GM23338 (cell line): Measurements from ENCODE around the gene CRACR2B. TPM values are rescaled to one million over a fixed set of nuclear protein-coding genes. Genes with fewer than 3 reads are reported as not detected.

ENCODE experiments used
- ATAC-seq: fragments of 200-7000 bp; cut with Tn5 transposase; 3 replicates; pipeline ENCODE4 v1.9.1; 2020
- DNase-seq: peaks from one replicate; pipeline ENCODE4 v3.0.0-alpha.2; 2015; ENCODE audit warnings: low spot score
- H2AFZ ChIP-seq: fragments of 200-600 bp; sonication (generic); 2 replicates; pipeline ENCODE4 v1.8.0; 2016; ENCODE audit warnings: antibody characterized with exemption, mild to moderate bottlenecking, moderate library complexity
- H3F3A ChIP-seq: fragments of 200-600 bp; sonication (generic); replicated peaks from 2 replicates; pipeline ENCODE4 v1.8.0; 2017; ENCODE audit warnings: antibody characterized with exemption, mixed run types, low read depth
- H3K27ac ChIP-seq: fragments of 200-600 bp; sonication (generic); 2 replicates; pipeline ENCODE4 v1.6.1; 2016; ENCODE audit warnings: low read depth
- H3K27me3 ChIP-seq: fragments of 200-600 bp; sonication (generic); 2 replicates; pipeline ENCODE4 v1.8.0; 2016; ENCODE audit warnings: mild to moderate bottlenecking, mixed run types, moderate library complexity; ENCODE audit not compliant: insufficient read depth
- H3K36me3 ChIP-seq: fragments of 200-600 bp; sonication (generic); 2 replicates; pipeline ENCODE4 v1.8.0; 2016; ENCODE audit warnings: mild to moderate bottlenecking; ENCODE audit not compliant: insufficient read depth
- H3K4me1 ChIP-seq: fragments of 200-600 bp; sonication (generic); 2 replicates; pipeline ENCODE4 v1.8.0; 2016; ENCODE audit warnings: mild to moderate bottlenecking, moderate library complexity; ENCODE audit not compliant: insufficient read depth
- H3K4me2 ChIP-seq: fragments of 200-600 bp; sonication (generic); 2 replicates; pipeline ENCODE4 v1.7.1; 2017; ENCODE audit warnings: mixed run types
- H3K4me3 ChIP-seq: fragments of 200-600 bp; sonication (generic); 2 replicates; pipeline ENCODE4 v1.6.1; 2016; ENCODE audit warnings: mixed run types
- H3K79me2 ChIP-seq: fragments of 200-600 bp; sonication (generic); replicated peaks from 2 replicates; pipeline ENCODE4 v1.8.0; 2017; ENCODE audit warnings: mild to moderate bottlenecking; ENCODE audit not compliant: insufficient read depth
- H3K9me2 ChIP-seq: fragments of 200-600 bp; sonication (generic); 2 replicates; pipeline ENCODE4 v1.8.0; 2017; ENCODE audit not compliant: insufficient read depth
- H4K20me1 ChIP-seq: fragments of 200-600 bp; sonication (generic); replicated peaks from 2 replicates; pipeline ENCODE4 v1.8.0; 2017; ENCODE audit warnings: mild to moderate bottlenecking; ENCODE audit not compliant: insufficient read depth
- H3K27ac Mint-ChIP-seq: 2 replicates; pipeline ENCODE4 v1.8.0; 2020; ENCODE audit warnings: inconsistent platforms, mild to moderate bottlenecking, moderate library complexity, mixed read lengths
- H3K27me3 Mint-ChIP-seq: 3 replicates; pipeline ENCODE4 v1.8.0; 2022; ENCODE audit warnings: low read depth, mild to moderate bottlenecking, moderate library complexity, mixed read lengths, inconsistent platforms; ENCODE audit not compliant: insufficient read depth, poor library complexity
- H3K36me3 Mint-ChIP-seq: 3 replicates; pipeline ENCODE4 v1.8.0; 2021; ENCODE audit warnings: low read depth, mild to moderate bottlenecking, inconsistent platforms, moderate library complexity, mixed read lengths
- H3K4me1 Mint-ChIP-seq: 3 replicates; pipeline ENCODE4 v1.8.0; 2020; ENCODE audit warnings: mild to moderate bottlenecking, inconsistent platforms, mixed read lengths
- H3K4me3 Mint-ChIP-seq: 3 replicates; pipeline ENCODE4 v1.8.0; 2021; ENCODE audit warnings: moderate library complexity, mild to moderate bottlenecking, inconsistent platforms, mixed read lengths
- H3K9me3 Mint-ChIP-seq: 3 replicates; pipeline ENCODE4 v1.8.0; 2020; ENCODE audit warnings: moderate library complexity, mild to moderate bottlenecking, inconsistent platforms, mixed read lengths
- CREB1 ChIP-seq: fragments of 250-450 bp; sonication (Bioruptor Pico); IDR thresholded peaks from 2 replicates; pipeline ENCODE4 v1.5.0; 2020; ENCODE audit warnings: low read depth, mild to moderate bottlenecking, moderate library complexity
- CTCF ChIP-seq, 2 experiments: fragments of 200-600 bp in 1 of 2; sonication (generic) in 1 of 2; conservative IDR thresholded peaks; 2 replicates each; pipeline versions ENCODE4 v1.5.1 to v1.6.1; 2016 to 2017; ENCODE audit warnings: antibody characterized with exemption in 2 of 2, low read depth in 2 of 2, mild to moderate bottlenecking in 2 of 2, moderate library complexity in 1 of 2
- EZH2 ChIP-seq: fragments of 200-600 bp; sonication (generic); IDR thresholded peaks from one replicate; pipeline ENCODE4 v1.8.0; 2017; ENCODE audit warnings: antibody characterized with exemption, mild to moderate bottlenecking, low read depth; ENCODE audit not compliant: unreplicated experiment
- ZNF114 ChIP-seq: fragments of 250-450 bp; sonication (Bioruptor Pico); IDR thresholded peaks from 2 replicates; pipeline ENCODE4 v1.5.0; 2020; ENCODE audit warnings: mild to moderate bottlenecking, moderate library complexity
- ZNF462 ChIP-seq: fragments of 250-450 bp; sonication (Bioruptor Pico); IDR thresholded peaks from 2 replicates; pipeline ENCODE4 v1.5.0; 2020; ENCODE audit warnings: mild to moderate bottlenecking, moderate library complexity
- polyA plus RNA-seq: library from polyadenylated mRNA; unstranded; fragments of >200 nt; fragmentation: Nextera tagmentation; extraction: Ambion mirVana; gene quantifications from 2 replicates; pipeline ENCODE4 v1.2.1, GENCODE V29; 2016
- total RNA-seq: library from RNA; depleted of rRNA; stranded (reverse); fragments of >200 nt; shearing (Covaris generic); gene quantifications from 2 replicates; pipeline ENCODE4 v1.2.3, GENCODE V29; 2014
- TF ChIP-seq, protein P1 (sequence below): IDR thresholded peaks from 2 replicates; pipeline ENCODE4 v1.6.1; 2016; ENCODE audit warnings: antibody characterized with exemption

CRACR2B gene
- total and polyA plus RNA-seq, 2 experiments from 2014 or later = 55.9 to 64.1 TPM

DNA sequence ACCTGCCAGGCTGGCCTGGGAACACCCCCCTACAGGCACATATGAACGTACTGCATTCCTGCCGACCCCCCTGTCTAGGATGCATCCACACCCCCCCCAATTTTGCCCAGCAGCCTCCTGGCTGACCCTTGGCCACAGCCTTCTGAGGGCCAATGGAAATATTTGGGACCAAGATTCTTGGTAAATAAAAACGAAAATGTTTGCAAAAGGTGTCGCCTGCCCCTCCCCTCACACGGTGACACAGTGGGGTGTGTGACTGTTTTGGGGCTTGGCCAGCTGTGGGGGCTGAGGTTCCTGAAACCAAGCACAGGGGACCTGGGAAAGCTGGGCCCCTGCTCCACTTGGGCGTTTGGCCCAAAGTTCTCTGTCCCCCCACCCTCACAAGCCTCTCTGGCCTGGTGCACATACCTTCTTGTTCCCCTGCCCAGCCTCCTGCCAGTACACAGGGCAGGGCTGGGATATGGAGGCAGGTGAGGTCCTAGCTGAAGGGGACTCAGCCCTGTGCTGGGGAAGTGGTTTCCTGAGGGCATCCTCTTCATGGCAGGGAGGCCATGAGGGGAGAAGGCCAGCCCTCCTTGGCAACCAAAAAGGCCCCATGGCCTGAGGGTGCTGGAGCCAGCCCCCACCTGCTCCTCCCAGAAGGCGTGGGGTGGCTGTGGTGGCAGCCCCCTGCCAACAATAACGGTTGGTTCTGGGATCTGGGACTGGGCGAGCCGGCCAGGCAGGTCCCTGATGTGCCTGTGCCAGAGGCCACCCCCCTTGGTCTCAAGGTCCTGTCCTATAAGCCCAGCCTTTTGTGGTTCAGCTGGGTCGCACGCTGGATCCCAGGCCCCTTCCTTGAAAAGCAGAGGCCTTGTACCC, 2.1 kb upstream of the CRACR2B start (continued):
- TF ChIP-seq ZNF462 = no peak
- TF ChIP-seq CREB1 (CRISPR knock-in tag) = no peak
- no peak for TF ChIP-seq ZNF114 (CRISPR knock-in tag)
- TF ChIP-seq, protein P1, sequence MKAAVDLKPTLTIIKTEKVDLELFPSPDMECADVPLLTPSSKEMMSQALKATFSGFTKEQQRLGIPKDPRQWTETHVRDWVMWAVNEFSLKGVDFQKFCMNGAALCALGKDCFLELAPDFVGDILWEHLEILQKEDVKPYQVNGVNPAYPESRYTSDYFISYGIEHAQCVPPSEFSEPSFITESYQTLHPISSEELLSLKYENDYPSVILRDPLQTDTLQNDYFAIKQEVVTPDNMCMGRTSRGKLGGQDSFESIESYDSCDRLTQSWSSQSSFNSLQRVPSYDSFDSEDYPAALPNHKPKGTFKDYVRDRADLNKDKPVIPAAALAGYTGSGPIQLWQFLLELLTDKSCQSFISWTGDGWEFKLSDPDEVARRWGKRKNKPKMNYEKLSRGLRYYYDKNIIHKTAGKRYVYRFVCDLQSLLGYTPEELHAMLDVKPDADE = no peak

- no peaks in the 10 kb centered on the region for H3K36me3 ChIP-seq
- peaks cover 6% of the 10 kb centered on the region; the same call in 1 of the 2 replicates for H4K20me1 ChIP-seq
- peak overlapping the region; percentile 98 for H3K4me2 ChIP-seq
- H3K9me2 ChIP-seq = no peaks in the 10 kb centered on the region
- Mint-ChIP-seq H3K36me3 (peaks cover 7% of the 10 kb centered on the region; the same call in 1 of the 3 replicates), H3K4me1 (peaks cover 33% of the 10 kb centered on the region), H3K4me3 (peak overlapping the region; percentile 72), H3K27me3 (peaks cover 54% of the 10 kb centered on the region), H3K9me3 (no peaks in the 10 kb centered on the region; the same call in 2 of the 3 replicates), H3K27ac (no peak overlapping the region)
- H3F3A ChIP-seq = peaks cover 17% of the 10 kb centered on the region
- peak overlapping the region; percentile 82 for H3K4me3 ChIP-seq
- H3K27ac ChIP-seq = no peak overlapping the region
- H3K27me3 ChIP-seq = peaks cover 16% of the 10 kb centered on the region
- ATAC-seq = no peak
- no peaks in the 10 kb centered on the region for H3K79me2 ChIP-seq
- no peak for DNase-seq
- peaks cover 20% of the 10 kb centered on the region for H3K4me1 ChIP-seq
- H2AFZ ChIP-seq = no peak overlapping the region
- TF ChIP-seq ZNF114 (CRISPR knock-in tag) (no peak), CTCF (conservative IDR thresholded peaks at IDR 0.05; ENCODE audit: low read depth in 2 of 2) (no peak), EZH2 (no peak)
- TF ChIP-seq, protein P1 = no peak
Measured at GRCh38 chr11:826227-826621, 1.5 kb upstream of the CRACR2B start.
